ENCODE data around the gene FUCA1. TPM values are rescaled to one million over a fixed set of nuclear protein-coding genes. Genes with fewer than 3 reads are reported as not detected.
A peak's percentile ranks its signal among the peaks of the same experiment; 100 is the strongest.
"Not testable (repeated sequence)": the region's sequence is repeated elsewhere in the genome, so short reads cannot be mapped to it uniquely, and the experiment has no call there.

FUCA1 gene
- total RNA-seq, result 20.5 and 36.1 TPM in 2 replicates

DNA sequence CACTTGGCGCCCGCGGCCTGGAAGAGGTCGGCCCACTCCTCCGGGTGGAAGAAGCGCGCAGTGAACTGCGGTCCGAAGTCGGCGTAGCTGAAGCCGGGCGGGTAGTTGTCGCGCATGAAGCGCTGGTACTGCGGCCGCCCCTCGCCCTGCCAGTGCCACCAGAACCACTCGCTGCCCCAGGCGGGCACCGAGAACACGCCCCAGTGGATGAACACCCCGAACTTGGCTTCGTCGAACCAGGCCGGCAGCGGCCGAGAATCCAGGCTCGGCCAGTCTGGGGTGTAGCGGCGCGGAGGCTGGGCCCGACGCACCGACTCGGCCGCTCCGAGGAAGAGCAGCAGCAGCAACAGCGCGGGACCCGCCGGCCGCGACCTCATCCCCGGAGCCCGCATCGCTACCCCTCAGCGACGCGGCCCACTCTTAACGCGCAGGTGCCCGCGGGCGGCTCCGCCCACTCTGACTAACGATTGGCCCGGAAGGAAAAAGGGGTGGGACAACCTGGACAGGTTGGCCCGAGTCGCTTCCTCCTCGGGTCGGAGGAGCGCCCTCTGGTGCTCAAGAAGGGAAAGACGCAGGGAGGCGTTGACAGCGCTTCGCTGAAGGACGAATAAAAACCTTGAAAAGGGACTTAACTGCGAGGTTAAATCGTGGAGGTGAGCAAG, at the start of gene FUCA1:
TSS of gene FUCA1 (minus strand) at position 396 of the 662 bp plus-strand sequence. CDS start at position 392, 4 bp downstream.
- DNase-seq (ENCODE audit: extremely low read depth, low read depth, low spot score), result peak; percentile 22

GRCh38 chr1:23916209-23917131, 48.4 kb upstream of the FUCA1 start:
- no peak for DNase-seq (ENCODE audit: extremely low read depth, low read depth, low spot score)

GRCh38 chr1:23915466-23915865, 47.4 kb upstream of the FUCA1 start:
- no peak for DNase-seq (ENCODE audit: extremely low read depth, low read depth, low spot score)

GRCh38 chr1:23914921-23915320, 46.8 kb upstream of the FUCA1 start:
- no peak for DNase-seq (ENCODE audit: extremely low read depth, low read depth, low spot score)

DNA sequence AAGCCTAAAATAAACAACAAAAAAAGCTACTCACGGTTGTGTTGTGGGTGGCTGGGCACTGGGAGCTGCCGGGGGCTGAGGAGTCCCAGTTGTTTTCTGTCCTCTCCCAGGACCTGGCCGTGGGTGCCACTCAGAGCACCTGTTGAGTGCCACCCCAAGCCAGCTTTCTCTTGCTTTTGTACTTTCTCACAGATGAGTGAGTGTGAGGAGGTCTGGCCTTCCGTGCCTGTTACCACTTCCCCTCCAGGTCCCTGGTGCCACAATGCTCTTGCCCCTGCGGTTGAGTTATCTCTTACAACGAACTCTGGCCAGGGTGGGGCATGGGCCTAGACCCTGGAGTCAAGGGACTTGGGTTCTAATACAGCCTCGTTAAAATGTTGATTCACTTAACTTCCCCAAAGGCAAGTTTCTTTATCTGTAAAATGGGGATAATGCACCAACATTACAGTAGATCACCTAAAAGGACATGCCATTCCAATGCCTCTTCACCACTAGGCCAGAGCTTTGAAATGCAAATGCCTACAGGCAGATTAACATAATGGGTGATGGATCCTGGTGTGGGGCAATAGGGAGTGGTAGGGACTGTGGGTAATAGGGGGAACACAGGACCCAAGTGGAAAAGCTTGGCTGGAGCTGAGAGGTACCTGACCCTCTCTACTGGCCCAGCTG, 45.3 kb upstream of the FUCA1 start, which contains the start of gene CNR2:
TSS of gene CNR2 (minus strand) at position 151 of the 669 bp plus-strand sequence. CDS start 37,745 bp downstream, outside the sequence.
- no peak for DNase-seq (ENCODE audit: extremely low read depth, low read depth, low spot score)

GRCh38 chr1:23911921-23912320, 43.8 kb upstream of the FUCA1 start:
- no peak for DNase-seq (ENCODE audit: extremely low read depth, low read depth, low spot score)

- DNase-seq (ENCODE audit: extremely low read depth, low read depth, low spot score), result no peak
Measured at GRCh38 chr1:23910553-23911246, 42.6 kb upstream of the FUCA1 start.

DNA sequence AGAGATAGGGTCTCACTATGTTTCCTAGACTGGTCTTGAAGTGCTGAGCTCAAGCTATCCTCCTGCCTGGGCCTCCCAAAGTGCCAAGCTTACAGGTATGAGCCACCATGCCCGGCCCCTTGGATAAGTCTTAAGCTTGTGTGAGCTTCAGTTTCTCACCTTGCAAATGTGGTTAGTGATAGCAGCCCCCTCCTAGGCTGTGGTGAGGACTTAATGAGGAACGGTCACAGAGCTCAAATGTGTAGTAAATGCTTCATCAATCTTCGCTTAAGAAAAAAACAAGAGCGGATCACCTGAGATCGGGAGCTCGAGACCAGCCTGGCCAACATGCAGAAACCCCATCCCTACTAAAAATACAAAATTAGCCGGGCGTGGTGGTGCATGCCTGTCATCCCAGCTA, 42.1 kb upstream of the FUCA1 start:
- DNase-seq (ENCODE audit: extremely low read depth, low read depth, low spot score), result no peak

GRCh38 chr1:23909412-23909811, 41.3 kb upstream of the FUCA1 start:
- no peak for DNase-seq (ENCODE audit: extremely low read depth, low read depth, low spot score)

DNA sequence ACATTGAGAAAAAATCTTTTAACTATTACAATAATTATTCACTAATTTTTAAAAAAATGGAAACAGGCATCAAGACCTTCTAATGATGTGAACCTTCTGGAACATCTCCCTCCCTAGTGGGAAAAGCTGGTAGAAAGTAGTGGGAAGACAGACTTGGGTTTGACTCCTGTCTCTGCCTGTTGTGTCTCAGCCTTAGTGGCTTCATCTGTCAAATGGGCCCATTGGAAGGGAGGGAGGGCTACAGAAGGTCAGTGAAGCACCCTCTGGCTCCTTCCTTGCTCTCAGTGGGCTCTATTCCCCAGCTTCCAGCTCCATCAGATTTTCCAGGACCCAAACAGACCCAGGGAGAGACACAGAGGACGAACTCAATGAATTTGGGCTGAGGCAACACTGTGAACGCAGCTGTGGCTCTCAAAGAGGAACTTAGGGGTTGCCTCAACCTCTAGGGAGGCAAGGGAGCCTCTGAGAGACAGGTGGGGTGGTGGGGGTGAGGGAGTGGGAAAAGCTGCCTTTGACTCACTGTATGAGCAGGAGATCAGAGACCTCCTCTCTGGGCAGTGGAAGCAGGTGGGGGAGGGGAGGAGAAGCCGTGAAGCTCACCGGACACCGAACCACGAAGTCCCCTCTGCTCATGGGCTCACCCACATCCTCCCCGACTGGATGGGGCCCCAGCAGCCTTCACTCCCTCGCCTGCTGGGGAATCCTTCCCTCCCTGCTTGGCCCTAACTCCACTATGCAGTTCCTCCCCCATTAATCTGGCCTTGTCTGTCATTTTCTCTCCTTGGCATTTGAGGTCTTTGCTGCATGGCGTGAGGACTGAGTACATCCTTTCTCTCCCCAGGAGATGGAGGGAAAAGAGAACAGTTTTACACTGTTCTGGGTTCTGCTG, 40.6 kb upstream of the FUCA1 start:
- no peak for DNase-seq (ENCODE audit: extremely low read depth, low read depth, low spot score)

GRCh38 chr1:23906731-23907130, 38.6 kb upstream of the FUCA1 start:
- no peak for DNase-seq (ENCODE audit: extremely low read depth, low read depth, low spot score)

GRCh38 chr1:23905461-23906025, 37.5 kb upstream of the FUCA1 start:
- no peak for DNase-seq (ENCODE audit: extremely low read depth, low read depth, low spot score)

GRCh38 chr1:23904748-23905357, 36.8 kb upstream of the FUCA1 start:
- DNase-seq (ENCODE audit: extremely low read depth, low read depth, low spot score), result no peak

- no peak for DNase-seq (ENCODE audit: extremely low read depth, low read depth, low spot score)
Measured at GRCh38 chr1:23903754-23904153, 35.7 kb upstream of the FUCA1 start.

- no peak for DNase-seq (ENCODE audit: extremely low read depth, low read depth, low spot score)
Measured at GRCh38 chr1:23902321-23903278, 34.5 kb upstream of the FUCA1 start.

GRCh38 chr1:23900017-23900416, 31.9 kb upstream of the FUCA1 start:
- DNase-seq (ENCODE audit: extremely low read depth, low read depth, low spot score), result not testable (repeated sequence)

GRCh38 chr1:23899070-23899469, 31.0 kb upstream of the FUCA1 start:
- no peak for DNase-seq (ENCODE audit: extremely low read depth, low read depth, low spot score)

DNA sequence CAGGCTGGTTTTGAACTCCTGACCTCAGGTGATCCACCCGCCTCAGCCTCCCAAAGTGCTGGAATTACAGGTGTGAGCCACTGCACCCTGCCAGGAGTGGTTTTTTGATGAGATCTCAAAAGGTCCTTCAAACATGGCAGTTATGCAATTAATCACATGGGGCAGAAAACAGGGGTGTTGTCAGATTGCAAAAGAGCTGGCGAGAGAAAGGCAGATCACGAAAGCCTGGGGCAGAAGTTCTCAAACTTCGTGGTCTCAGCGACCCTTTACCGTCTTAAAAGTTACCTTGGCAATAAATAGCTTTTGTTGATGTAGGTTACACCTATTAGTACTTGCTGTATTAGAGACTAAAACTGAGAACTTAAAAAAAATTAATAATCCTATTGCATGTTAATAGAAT, 29.0 kb upstream of the FUCA1 start:
- no peak for DNase-seq (ENCODE audit: extremely low read depth, low read depth, low spot score)
